Panc1 (cell line): ENCODE data around the gene CEACAM7.

Source experiments
- CTCF ChIP-seq: fragments of 450-650 bp; IDR thresholded peaks from 2 replicates; pipeline ENCODE4 v1.5.1; 2017; ENCODE audit warnings: mild to moderate bottlenecking
- POLR2AphosphoS5 ChIP-seq: IDR thresholded peaks from 2 replicates; pipeline ENCODE4 v1.6.1; 2012; ENCODE audit warnings: mild to moderate bottlenecking, low read depth, low read length, moderate library complexity
- SIN3A ChIP-seq: IDR thresholded peaks from 2 replicates; pipeline ENCODE4 v1.6.1; 2012; ENCODE audit warnings: low read depth, mild to moderate bottlenecking, low read length, moderate library complexity, borderline replicate concordance; ENCODE audit not compliant: insufficient read depth

GRCh38 chr19:41637484-41637883 lies 50.6 kb downstream of the CEACAM7 start:
- TF ChIP-seq SIN3A (no peak), CTCF (no peak), POLR2AphosphoS5 (no peak)
